Esophagus mucosa (tissue), 1 donor: ENCODE data around the gene REST. TPM values are rescaled to one million over a fixed set of nuclear protein-coding genes. Genes with fewer than 3 reads are reported as not detected.

Experiments
- ATAC-seq: fragments of 200-7000 bp; cut with Tn5 transposase; one replicate; pipeline ENCODE4 v1.9.1; 2020
- total RNA-seq: library from RNA; stranded (reverse); gene quantifications from one replicate; pipeline ENCODE4 v1.2.4, GENCODE V29; 2023
- donor health status: DM: yes; HTN: yes; CAD: no.

REST gene
- total RNA-seq, 1 donor from 2014 or later: 22.5 TPM

GRCh38 chr4:56979421-56980072 lies 71.8 kb downstream of the REST start:
- ATAC-seq: no peak

GRCh38 chr4:56981795-56982201 lies 74.1 kb downstream of the REST start:
- no peak for ATAC-seq

DNA sequence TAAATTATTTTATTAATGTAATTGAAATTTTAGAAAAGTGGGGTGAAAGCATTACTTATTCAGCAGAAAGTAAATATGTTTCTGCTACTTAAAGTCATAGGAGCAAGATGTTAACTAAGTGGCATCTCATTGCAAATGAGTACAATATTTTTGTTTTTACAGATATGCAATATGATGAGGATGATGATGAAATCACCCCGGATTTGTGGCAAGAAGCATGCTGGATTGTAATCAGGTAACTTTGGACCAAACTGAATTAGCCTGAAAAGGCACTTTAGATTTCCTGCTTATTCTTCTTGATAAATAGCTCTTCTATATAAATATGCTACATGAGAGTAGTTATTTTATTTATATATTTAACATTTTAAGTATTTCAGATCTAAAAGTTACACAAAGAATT lies 78.5 kb downstream of the REST start:
- no peak for ATAC-seq

DNA sequence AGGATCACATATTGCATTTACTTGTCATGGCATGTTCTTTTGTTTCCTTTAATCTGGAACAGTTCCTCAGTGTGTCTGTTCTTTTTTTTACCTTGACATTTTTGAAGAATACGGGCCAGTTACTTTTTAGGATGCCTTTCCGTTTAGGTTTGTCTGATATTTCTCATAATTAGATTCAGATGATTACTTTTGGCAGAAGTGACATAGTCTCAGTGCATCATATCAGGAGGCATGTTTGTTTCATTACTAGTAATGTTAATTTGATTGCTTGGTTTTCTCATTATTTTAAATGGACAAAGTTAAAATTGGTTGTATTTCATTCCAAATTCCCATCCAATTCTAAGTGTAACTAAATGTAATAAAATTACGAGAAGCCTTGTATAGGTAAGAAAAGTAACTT lies 79.3 kb downstream of the REST start:
- no peak for ATAC-seq

GRCh38 chr4:56990109-56990905 lies 82.6 kb downstream of the REST start:
- no peak for ATAC-seq

DNA sequence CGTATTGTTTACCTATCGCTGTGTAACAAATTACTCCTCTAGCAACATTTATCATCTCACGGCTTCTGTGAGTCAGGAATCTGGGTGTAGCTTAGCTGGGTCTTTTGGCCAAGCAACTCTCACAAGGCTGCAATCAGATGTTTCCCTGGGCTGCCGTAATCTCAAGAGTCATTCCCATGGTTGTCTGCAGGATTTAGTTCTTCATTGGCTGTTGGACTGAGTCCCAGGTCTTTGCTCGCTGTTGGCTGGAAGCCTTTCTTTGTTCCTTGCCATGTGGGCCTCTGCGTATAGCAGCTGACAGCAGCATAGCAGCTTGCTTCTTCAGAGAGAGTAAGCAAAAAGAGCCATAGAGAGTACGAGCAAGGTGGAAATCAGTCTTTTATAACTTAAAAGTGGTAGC lies 87.8 kb downstream of the REST start:
- ATAC-seq: peak; percentile 83

GRCh38 chr4:56999751-57000150 lies 92.1 kb downstream of the REST start:
- no peak for ATAC-seq

GRCh38 chr4:57013543-57014120 lies 105.9 kb downstream of the REST start:
- no peak for ATAC-seq

Other genes starting within 250 kb of the REST start
- 249 TPM for gene HOPX, start 226.6 kb upstream of the REST start, total RNA-seq
- gene SPINK2, start 86.2 kb upstream of the REST start, total RNA-seq: 0.92 TPM
- gene NOA1, start 69.7 kb downstream of the REST start, total RNA-seq: 15.9 TPM
- 38.9 TPM for gene POLR2B, start 71.0 kb downstream of the REST start, total RNA-seq
- gene IGFBP7, start 202.5 kb downstream of the REST start, total RNA-seq: 40.9 TPM